Cardiac fibroblast (primary cell): Measurements from ENCODE around the gene TGM6.
A peak's percentile ranks its signal among the peaks of the same experiment; 100 is the strongest.
"Not testable (repeated sequence)": the region's sequence is repeated elsewhere in the genome, so short reads cannot be mapped to it uniquely, and the experiment has no call there.

Source experiments
- DNase-seq, 2 donors: peaks; one replicate each; pipeline versions ENCODE4 v3.0.0 to v3.0.0-alpha.2; 2010; ENCODE audit warnings: low read depth in 2 of 2
- H3K4me3 ChIP-seq, 2 donors: replicated peaks in 1 of 2; 1 replicate in 1 of 2; 2 replicates in 1 of 2; pipeline ENCODE4 v1.5.1; 2011; ENCODE audit warnings: low read depth in 2 of 2, low read length in 2 of 2, mild to moderate bottlenecking in 2 of 2, moderate library complexity in 1 of 2
- CTCF ChIP-seq: IDR thresholded peaks from one replicate; pipeline ENCODE4 v1.5.1; 2011; ENCODE audit warnings: low read depth, mild to moderate bottlenecking, low read length, inconsistent platforms

TGM6 gene

GRCh38 chr20:2401527-2401926 is 20.8 kb downstream of the TGM6 start:
- no peak for DNase-seq
- no peak overlapping the region for H3K4me3 ChIP-seq
- TF ChIP-seq CTCF = no peak

DNA sequence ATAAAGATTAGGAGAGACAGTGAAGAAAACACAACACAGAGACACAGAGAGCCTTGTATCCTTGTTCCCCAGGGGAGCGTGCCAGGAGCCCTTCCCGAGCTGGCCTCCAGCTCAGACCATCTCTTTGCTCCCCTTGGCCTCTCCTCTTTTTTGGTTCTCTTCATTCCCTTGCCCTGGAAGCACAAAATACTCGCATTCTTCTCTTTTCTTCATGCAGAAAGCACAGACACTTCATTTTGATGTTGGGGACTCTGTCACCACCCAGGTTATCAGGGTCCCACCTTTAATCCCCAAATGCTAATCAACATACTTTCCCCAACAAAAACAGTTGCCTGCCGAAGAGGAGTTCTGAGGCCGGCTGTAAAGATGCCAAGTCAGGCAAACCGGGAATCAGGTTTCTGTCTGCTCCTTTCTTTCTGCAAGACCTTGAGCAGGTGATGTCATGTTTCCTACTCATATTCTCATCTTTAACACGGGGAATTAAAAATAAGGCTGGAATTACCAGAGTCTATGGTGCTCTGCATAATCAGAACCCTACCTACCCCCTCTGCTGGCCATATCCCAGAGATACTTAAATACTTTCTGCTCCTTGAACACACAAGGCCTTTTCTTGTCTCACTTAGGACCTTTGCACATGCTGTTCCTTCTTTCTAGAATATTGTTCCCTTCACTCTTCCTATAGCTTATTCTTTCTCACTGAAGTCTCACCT is 21.7 kb downstream of the TGM6 start:
- peak; percentile 66 to 70 for DNase-seq
- H3K4me3 ChIP-seq = no peak overlapping the region
- TF ChIP-seq CTCF = peak; percentile 50

DNA sequence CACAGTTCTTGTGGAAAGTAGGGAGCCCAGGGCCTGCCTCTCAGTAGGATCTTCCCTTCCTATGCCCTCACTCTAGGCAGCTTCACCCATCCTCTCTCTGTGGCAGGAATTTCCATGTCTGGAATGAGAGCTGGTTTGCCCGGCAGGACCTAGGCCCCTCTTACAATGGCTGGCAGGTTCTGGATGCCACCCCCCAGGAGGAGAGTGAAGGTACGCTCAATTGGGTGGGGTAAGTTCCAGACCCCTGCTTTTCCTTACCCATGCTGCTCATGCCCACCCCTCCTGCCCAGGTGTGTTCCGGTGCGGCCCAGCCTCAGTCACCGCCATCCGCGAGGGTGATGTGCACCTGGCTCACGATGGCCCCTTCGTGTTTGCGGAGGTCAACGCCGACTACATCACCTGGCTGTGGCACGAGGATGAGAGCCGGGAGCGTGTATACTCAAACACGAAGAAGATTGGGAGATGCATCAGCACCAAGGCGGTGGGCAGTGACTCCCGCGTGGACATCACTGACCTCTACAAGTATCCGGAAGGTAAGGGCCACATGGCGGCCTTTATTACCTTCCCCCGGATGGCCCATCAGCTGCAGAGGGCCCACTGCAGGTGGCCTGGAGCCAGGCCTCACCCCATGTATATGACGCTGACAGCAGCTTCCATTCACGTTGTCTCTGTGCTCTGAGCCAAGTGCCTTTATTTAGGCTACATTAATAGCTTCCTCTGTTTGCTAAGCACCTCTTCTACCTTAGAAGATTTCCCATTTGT is 22.8 kb downstream of the TGM6 start:
- H3K4me3 ChIP-seq = no peak overlapping the region
- no peak for DNase-seq
- TF ChIP-seq CTCF = no peak

DNA sequence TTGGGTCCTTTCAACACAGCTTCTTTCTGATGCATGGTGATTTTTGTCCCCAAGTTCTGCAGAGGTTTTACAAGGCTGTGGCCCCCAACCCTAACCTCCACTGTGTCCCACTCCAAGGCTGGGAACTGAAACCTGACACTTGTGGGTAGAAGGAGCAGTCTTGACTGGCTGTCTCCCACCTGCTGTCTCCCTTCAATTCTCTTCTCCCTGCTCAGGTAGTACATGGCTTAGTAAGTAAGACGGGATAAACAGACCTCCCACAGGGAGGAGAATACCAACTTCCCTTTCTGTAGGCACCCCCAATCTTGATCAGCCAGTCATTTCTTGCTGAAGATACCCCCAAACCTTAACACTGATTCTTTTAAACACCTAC is 25.0 kb downstream of the TGM6 start:
- no peak for DNase-seq
- no peak for TF ChIP-seq CTCF

GRCh38 chr20:2407355-2407754 is 26.7 kb downstream of the TGM6 start:
- not testable (repeated sequence) for H3K4me3 ChIP-seq, DNase-seq

More for the DNA sequence above, 25.0 kb downstream of the TGM6 start:
- no peak overlapping the region for H3K4me3 ChIP-seq

DNA sequence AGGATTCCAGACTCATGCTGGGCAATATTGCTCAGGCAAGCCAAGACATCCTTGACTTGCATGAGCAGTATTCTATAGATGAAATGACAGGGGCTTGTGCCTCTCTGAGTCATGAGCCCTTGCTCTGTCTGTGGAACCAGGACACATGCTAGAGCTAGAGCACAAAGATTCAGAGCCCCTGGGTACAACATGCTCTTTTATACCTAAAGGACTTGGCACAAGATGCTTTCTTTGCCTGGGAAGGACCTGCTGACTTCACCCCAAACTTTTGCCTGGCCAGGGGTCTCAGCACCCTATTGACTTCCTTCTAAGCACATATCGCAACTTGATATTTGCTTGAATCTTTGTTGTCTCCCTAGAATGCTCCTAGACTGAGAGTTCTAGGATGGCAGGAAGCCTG is 27.4 kb downstream of the TGM6 start:
- no peak overlapping the region for H3K4me3 ChIP-seq
- no peak for TF ChIP-seq CTCF
- DNase-seq = no peak

DNA sequence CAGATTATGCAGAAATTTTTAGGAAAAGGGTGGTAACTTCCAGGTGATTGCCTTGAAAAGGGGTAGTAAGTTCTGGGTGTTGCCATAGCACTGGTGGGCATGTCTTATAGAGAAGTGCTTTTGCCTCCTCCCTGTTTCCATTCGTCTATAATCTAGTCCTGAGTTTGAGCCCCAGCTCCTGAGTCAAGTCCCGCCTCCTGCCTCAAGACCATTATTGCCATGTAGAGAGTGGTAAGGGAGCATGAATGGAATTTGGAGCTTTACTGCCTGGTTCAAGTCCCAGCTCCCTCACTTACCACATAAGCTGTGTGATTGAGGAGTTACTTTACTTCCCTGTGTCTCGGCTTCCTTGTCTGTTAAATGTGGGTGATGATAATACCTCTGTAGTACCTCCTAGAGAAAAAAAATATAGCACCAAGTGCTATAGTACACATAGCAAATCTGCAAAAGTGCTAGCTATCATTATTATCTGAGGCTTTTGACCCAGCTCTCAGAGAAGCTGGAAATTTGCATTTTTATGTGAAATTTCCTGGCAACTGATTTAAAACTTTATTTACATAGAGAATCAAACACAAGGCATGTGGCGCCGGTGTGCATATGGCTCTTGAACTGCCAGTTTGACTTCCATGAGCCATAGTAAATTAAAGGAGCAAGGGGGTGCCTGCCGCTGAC is 36.0 kb downstream of the TGM6 start:
- no peak for DNase-seq
- H3K4me3 ChIP-seq = no peak overlapping the region
- TF ChIP-seq CTCF = no peak
